CD4-positive, alpha-beta T cell treated with Interleukin-1 beta for 1 hour (primary cell): ENCODE data around the gene SPARCL1.
A peak's percentile ranks its signal among the peaks of the same experiment; 100 is the strongest.
"Not testable (repeated sequence)": the region's sequence is repeated elsewhere in the genome, so short reads cannot be mapped to it uniquely, and the experiment has no call there.

Experiments
- DNase-seq, 2 donors: peaks; one replicate each; pipeline ENCODE4 v3.0.0-alpha.2; 2020 to 2022

The SPARCL1 gene, protein sequence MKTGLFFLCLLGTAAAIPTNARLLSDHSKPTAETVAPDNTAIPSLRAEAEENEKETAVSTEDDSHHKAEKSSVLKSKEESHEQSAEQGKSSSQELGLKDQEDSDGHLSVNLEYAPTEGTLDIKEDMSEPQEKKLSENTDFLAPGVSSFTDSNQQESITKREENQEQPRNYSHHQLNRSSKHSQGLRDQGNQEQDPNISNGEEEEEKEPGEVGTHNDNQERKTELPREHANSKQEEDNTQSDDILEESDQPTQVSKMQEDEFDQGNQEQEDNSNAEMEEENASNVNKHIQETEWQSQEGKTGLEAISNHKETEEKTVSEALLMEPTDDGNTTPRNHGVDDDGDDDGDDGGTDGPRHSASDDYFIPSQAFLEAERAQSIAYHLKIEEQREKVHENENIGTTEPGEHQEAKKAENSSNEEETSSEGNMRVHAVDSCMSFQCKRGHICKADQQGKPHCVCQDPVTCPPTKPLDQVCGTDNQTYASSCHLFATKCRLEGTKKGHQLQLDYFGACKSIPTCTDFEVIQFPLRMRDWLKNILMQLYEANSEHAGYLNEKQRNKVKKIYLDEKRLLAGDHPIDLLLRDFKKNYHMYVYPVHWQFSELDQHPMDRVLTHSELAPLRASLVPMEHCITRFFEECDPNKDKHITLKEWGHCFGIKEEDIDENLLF

DNA sequence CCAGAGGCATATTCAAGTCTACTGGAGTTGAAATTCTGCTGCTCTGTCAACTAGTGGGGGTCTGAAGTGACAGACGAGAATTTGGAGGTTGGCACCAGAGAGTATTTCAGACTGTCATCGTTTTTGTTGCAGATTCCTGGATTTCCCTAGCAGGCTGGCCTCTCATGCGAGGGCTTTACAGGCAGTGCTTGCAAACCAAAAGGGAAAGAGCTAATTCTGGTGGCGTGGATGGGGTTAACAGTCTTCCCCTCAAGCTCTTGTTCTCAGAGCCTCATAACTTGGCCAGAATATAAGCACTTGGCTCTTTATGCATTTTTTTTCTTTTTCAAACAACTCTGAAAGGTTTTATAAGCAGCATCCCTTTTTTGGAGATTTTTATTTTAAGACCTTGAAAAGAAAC lies at the start of gene SPARCL1:
TSS of gene SPARCL1 (minus strand) at position 190 of the 400 bp plus-strand sequence. CDS start 29,802 bp downstream, outside the sequence.
- DNase-seq: no peak

DNA sequence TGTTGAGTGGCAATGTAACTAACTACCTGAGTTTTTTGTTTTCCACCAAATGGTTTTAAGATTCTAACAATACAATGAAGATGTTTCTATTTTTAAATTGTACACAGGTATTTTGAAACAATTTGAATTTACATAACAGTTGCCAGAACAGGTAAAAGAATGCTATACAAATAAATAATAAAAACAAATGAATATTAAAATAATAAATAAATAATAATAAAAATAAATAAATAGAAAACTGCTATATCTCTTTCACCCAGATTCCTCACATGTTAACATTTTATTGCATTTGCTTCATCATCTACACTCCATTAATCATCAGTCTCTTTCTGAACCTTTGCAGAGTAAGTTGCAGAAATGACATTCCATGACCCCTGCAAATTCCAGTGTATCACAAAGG lies 46.8 kb upstream of the SPARCL1 start:
- DNase-seq: no peak

DNA sequence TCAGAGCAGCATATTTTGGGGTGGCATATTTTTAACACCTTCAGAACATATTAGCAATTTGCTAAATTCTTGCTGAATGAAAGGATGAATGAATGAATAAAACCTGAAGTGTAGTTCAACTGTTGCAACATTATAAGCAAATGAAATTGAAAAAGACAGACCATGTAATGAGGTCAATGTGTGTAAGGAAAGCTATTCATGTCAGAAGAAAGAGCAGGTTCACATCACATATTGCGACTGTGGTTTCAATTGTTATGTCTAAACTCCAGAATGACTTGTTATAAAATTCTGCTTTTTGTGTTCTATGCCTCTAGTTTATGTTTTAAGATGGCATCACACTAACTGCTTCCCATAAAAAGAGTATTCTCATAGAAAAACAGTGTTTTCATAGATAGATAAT lies 46.2 kb upstream of the SPARCL1 start:
- DNase-seq: no peak

DNA sequence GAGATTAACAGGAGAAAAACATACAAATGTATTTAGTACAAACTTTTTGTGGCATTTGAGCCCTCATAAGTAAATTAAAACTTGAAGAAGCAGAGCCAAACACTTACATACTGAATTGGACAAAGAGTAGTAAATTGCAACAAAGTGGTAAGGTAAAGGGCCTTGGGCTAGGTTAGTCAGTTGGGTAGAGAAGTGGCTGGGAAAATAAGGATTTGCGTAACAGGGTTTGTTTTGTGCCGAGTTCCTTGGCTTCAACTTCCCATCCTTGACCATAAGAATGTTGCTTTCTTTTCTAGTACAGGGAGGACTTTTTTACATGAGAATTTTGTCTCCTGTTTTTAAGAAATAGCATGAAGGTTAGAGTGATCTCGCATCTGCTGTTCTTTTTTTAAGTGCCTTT lies 45.8 kb upstream of the SPARCL1 start:
- DNase-seq: no peak

DNA sequence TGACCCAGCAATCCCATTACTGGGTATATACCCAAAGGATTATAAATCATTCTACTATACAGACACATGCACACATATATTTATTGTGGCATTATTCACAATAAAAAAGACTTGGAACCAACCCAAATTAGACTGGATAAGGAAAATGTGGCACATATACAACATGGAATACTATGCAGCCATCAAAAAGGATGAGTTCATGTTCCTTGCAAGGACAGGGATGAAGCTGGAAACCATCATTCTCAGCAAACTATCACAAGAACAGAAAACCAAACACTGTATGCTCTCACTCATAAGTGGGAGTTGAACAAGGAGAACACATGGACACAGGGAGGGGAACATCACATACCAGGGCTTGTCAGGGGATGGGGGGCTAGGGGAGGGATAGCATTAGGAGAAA lies 45.2 kb upstream of the SPARCL1 start:
- DNase-seq: not testable (repeated sequence)

DNA sequence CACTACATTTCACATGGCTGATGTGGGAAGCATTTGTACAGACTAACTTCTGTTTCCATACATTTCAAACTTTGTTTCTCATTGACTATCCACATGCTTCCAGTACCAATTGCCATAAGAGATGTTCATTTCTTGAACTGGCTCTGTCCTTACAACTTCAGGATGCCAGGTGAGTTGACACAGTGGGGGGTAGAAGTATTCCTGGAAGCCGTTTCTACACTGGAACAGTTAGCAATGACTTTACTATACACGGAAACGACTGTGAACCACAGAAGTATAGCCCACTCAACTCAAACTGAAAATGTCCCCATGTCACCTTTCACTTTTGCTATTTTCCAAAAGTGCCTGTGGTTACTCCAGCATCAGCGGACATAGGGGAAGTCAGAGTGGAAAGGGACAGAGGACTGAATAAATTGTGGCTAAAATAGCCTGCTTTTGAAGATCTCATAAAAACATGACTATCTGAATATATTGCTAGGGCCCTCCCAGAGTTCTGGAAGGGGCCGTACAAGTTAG lies 41.2 kb upstream of the SPARCL1 start:
- DNase-seq: no peak

DNA sequence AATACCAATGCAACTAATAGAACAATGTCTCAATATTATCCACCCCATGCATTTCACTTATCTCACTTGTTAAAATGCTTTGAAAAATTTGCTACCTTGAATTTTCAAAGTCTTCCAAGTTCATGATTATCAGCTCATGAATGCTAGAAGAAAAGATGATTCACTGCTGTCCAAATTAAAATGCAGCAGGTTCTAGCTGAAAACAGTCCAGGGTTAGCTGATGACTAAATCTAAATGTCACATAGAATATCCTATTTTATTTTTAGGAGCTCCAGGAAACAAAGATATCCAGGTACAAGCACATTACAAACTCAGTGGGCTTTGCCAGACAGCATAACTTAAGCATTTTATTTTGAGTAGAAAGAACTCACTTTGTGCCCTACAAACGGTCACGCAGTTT lies 38.0 kb upstream of the SPARCL1 start:
- DNase-seq: no peak

DNA sequence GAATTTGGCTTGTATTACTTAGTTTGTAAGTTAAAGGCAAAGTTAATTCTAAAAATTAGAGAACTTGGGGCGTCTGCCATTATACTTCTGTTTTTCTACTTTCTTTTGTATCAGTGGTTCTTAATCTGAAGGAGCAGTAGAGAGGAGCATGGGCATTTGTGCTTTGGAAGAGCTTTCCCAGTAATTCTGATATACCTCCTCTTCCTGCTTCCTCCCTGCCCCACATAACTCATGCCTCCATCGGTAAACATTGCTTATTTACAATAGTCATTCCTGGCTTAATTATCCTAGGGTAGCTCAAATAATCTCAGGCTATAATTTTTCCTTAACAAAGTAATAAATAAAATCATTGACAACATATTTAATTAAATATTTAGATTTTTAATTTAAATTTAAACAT lies 37.1 kb upstream of the SPARCL1 start:
- no peak for DNase-seq

DNA sequence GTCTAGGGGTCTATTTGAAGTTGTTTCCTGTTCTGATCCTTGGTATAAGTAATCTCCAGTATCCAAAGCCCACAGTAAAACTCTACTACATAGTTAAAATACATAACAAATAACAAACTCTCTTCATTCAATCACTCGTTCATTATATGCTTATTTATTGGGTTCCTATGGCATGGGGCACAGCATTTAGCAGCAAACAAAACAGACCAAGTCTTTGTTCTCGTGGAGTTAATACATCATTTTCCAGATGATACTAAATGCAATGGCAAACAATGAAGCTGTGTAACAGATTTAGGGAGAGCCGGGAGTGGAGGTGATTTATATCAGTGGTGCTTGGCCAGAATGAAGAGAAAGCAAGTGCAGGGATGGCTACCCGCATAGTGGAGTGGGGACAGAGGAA lies 36.6 kb upstream of the SPARCL1 start:
- no peak for DNase-seq

DNA sequence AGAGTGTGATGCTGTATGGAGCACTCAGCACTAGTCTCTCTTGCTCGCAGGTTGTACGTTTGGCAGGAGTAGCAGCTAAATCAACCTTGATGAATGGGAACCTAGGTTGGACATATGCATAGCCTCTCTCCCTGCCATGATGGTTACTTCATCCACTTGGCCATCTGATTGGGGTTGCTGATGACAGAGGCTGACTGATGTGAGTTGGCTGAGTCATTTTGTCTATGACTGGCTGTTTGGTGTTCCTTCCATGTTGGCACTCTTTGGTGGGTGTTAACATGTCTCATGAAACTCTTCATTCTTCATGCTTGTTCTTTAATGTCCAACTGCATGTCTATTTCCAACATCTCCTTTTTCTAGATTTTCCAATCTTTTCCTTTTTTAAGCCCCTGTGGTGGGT lies 31.6 kb upstream of the SPARCL1 start:
- no peak for DNase-seq

DNA sequence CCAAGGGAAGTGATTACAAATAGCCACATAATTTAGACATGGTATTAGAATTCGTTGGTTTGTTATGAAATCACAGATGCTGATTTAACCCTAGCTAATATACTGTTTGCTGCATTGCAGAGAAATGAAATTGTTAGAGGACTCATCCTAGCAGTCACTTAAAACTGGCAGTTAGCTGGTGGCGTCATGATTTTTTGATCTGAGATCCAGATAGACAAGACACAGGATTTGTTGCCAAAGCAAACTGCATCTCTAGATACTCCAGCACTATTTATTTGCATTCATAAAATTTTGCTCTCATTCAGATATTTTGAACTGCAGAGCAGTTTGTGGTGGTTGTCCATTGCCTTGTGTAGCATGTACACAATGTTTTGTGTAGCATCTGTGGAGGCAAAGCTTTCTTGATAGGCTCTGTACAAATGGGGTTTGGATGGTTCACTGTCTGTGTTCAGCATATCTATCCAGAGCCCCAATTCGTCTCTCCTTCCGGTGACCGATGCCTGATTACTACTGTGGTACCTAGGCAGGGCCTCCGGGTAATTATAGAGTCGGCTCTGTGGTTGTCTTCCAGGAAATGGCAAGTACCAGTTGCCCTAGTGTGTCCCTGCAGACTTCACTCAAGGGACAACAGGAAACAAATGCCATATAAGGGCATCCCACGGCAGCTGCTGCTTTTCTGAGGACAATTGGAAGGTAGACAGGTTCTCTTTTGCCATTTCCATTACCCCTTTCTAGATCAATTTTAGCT lies 30.1 kb upstream of the SPARCL1 start:
- DNase-seq: peak; percentile 38 to 53

DNA sequence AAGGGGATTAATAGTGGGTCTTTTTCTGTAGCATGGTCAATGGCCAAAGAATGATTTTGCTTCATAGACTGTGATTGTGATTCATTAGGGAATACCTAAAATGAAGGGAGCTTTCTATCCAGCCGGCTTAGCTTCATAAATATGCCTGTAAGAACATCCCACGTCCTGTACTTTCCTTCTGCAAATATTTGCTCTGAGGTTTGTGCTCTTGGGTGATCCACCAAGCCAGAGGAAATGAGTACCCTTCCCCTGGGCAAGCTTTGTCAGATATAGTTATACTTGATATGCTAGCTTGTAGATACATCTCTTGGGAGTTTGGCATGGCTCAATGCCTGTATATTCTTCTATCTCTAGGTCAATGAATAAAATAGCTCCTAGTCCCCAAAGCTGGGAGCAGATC lies 28.2 kb upstream of the SPARCL1 start:
- DNase-seq: no peak

DNA sequence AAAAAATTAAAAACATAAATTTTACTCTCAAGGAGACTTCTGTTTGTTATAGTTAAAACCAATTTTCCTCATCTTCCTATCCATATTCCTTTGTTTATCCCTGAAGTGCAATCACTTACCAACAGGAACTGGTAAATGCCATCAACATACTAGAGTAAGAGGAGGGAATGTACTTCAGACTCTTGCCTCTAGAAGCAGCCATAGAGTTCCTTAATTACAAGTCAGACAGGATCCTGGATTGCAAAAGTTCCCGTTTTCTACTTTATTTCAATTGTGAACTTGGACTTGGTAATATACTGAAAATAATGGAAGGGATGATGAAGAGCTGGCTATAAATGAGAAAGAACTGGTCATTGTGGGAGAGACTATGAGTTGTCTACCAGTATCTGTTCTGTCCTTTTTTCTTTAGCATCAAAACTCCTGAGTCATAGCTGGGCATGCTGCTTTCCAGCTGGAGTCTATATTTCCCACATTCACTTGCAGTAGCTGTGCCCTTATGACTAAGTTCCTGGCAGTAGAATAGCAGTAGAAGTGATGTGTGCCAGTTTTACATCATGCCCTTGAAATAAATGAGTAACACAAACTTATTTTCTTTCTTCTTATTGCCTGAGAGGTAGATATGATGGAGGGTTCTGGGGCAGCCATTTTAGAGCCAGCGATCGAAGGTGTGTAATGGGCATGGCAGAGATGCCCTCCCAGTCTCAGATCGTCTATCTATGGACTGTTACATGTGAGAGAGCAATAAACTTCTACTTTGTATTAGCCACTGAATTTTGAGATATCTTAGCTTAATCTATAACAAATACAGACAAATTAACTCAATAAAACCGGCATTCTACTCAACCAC lies 26.8 kb upstream of the SPARCL1 start:
- no peak for DNase-seq

DNA sequence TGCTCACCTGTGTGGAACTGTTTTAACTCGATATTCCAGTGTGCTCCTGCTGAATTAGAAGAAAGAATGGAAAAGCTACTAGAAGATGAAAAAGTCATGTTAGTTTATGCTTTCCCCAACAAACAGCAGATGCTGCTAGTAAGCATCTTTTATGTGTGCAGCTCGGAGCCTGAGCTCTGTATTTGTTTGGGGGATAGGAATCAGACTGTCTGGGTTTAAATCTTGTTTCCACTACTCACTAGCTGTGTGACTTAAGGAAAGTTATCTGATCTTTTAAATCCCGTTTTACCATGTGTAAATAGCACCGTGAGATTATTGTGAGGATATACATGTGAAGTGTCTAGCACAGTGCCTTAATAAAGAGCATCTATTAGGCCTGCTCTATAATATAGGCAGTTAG lies 24.0 kb upstream of the SPARCL1 start:
- DNase-seq: no peak

DNA sequence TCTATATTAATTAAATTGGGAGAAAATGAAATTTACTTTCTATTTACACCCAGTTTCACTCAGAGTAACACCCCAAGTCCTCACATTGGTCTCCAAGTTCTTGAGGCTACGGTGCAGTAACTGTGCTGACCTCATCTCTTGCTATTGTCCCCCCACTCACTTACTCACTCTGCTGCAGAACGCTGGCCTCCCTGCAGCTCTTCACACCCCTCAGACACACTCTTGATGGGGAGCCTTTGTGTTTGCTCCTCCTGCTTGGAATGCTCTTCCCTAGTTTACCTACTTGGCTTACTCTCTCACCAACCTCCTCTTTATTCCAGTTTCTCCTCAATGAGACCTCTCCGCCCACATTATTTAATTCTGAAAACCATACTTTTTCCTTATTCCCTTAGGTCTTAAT lies 22.2 kb upstream of the SPARCL1 start:
- no peak for DNase-seq

DNA sequence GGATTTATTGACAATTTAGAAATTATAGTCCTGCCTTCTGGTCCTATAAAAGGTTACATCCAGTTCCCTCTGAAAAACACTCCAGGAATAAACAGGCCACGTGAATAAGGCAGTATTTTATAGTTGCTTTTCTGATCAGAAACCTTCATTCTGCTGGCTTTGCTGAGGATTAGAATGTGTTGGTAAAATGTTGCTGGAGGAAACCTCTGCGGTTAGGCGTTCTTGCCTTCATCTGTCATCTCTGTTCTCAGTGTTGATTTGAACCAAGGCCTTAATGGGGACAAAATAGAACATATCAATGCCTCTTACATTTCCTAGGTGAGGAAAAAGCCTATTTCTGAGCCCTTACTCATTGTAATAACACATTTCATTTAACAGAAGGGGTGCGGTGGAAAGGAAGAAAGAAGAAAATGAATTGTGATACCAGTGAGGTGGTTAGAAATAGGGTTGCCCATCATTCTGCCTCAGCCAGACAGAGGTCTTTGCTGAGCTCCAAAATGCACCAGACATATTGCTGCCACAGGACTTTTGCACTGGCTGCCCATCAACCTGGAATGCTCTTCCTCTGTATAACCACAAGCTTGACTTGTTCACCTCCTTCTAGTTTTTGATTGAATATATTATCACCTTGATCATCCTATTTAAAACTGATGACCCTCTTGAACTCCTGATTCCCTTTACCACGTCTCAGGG lies 18.0 kb upstream of the SPARCL1 start:
- DNase-seq: no peak

DNA sequence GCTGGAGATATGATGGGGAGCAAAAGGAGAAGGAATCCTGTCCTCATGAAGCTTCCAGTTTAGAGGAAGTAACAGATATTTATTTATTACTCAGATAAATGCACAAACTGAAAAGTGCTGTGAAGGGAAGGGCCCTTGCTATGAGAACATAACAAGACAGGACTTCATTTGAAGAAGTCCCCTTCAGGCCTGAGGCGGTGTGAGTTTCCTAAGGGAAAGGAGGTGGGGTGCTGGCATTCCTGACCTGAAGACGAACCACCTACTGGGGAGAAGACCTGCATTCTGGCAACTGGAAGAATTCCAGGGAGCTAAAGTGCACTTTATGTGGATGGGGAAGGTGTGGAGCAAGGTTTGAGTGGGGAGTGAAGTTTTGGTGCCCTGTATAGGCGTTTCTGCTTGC lies 15.9 kb upstream of the SPARCL1 start:
- no peak for DNase-seq

DNA sequence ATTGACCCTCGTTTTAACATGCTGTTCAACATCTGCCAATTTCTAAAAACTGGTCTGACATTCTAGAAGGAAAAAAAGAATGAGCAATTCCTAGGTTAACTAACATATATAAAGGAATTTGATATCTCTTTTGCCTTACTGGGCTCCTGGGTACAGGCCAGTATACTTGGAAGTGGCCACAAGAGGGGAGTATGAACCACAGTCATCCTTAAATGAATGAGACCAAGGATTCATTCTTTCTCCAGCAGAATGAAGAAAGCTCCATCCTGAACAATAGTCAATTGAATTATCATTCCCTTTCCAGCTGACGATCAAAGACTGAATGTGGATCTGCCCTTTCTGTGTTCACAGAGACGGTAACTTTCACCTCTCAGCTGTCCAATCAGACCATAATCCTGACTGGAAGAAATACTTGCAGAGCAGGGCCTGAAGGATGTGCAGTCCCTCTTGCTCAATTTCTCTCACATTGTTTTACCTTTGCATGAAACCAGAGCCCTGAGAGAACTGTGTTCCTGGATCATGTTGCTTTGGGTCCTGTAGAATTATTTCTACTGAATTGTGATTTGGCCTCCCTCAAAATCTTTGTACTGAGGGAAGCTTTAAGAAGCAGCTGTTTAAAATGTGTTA lies 14.8 kb upstream of the SPARCL1 start:
- no peak for DNase-seq

DNA sequence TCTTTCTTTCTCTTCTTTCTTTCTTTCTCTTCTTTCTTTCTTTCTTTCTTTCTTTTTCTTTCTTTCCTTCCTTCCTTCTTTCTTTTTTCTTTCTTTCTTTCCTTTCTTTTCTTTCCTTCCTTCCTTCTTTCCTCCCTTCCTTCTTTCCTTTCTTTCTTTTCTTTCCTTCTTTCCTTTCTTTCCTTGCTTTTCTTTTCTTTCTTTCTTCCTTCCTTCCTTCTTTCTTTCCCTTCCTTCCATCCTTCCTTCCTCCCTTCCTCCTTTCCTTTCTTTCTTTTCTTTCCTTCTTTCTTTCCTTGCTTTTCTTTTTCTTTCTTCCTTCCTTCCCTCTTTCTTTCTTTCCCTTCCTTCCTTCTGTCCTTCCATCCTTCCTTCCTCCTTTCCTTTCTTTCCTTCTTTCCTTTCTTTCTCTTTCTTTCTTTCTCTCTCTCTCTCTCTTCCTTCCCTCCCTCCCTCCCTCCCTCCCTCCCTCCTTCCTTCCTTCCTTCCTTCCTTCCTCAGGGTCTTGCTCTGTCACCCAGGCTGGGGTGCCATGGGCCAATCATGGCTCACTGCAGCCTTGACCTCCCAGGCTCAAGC lies 13.6 kb upstream of the SPARCL1 start:
- no peak for DNase-seq

DNA sequence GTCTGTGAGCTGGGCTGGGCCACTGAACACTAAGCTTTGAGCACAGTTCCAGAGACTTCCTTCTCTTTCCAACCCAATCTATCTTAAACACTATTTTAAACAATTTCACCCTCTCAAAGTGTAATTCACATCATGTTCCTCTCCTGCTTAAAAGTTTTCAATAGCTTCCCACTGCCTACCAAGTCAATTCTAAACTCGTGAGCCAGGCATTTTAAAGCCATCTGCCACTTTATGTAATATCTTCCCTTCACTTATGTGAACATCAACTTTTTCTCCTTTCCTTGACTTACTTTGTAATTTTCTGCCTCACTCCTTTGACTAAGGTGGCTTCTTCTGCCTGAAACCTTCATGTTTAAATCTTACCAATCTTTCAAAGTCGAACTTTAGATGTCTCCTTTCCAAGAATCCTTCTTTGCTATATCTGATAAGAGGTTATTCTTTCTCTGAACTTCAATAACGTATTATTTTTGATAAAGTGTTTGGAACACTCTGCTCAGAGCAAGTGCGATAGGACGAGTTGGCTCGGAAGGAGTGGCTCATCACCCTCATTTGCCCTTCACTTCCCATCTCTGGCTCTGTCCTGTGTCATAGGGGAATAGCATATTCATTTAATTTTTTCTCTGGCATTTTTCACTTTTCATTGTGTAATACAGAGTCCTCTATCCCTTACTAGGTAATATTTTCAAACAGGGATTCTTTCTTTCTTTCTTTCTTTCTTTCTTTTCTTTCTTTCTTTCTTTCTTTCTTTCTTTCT lies 13.0 kb upstream of the SPARCL1 start:
- no peak for DNase-seq
